Measurements from ENCODE around the gene RBM20.

- TF ChIP-seq CTCF (IDR thresholded peaks at IDR 0.05) (no peak), KDM1A (IDR thresholded peaks at IDR 0.05; ENCODE audit: low read depth) (no peak), RNF2 (IDR thresholded peaks at IDR 0.05; ENCODE audit: borderline replicate concordance, low read depth) (no peak), MAX (IDR thresholded peaks at IDR 0.05) (no peak), JUNB (IDR thresholded peaks at IDR 0.05) (no peak), BCL3 (IDR thresholded peaks at IDR 0.05) (no peak), CBX8 (IDR thresholded peaks at IDR 0.05) (no peak), SMC3 (IDR thresholded peaks at IDR 0.05) (no peak), CEBPB (IDR thresholded peaks at IDR 0.05) (no peak), HMGXB4 (CRISPR knock-in tag; IDR thresholded peaks at IDR 0.05; ENCODE audit: borderline replicate concordance) (no peak)
These were observed 40.8 kb downstream of the RBM20 start for GRCh38 chr10:110684800-110685446.

Measured in A549 (cell line).